HG03432 (cell line): ENCODE results near the gene GPR34.
A peak's percentile ranks its signal among the peaks of the same experiment; 100 is the strongest.
"Not testable (repeated sequence)": the region's sequence is repeated elsewhere in the genome, so short reads cannot be mapped to it uniquely, and the experiment has no call there.

Experiments used
- ATAC-seq: cut with Tn5 transposase; IDR thresholded peaks from one replicate; pipeline ENCODE4 v1.9.1; 2021; ENCODE audit warnings: mild to moderate bottlenecking, moderate library complexity; ENCODE audit not compliant: unreplicated experiment

GPR34 gene

DNA sequence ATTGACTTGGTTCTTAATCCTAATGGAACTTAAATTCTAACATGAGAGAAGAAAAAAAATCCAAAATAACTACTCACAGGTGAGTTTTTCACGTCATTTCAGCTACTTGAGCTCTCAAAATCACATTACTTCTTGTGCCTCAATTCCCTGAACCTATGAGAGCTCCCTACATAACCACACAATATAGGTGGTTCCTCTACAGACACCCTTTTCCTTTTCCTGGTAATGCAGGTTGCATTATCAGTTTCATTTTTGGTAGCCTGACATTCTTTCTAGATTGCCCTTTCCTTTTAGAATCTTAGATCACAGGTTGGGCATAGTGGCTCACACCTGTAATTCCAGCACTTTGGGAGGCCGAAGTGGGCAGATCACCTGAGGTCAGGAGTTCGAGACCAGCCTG, 4.3 kb downstream of the GPR34 start:
- no peak for ATAC-seq

DNA sequence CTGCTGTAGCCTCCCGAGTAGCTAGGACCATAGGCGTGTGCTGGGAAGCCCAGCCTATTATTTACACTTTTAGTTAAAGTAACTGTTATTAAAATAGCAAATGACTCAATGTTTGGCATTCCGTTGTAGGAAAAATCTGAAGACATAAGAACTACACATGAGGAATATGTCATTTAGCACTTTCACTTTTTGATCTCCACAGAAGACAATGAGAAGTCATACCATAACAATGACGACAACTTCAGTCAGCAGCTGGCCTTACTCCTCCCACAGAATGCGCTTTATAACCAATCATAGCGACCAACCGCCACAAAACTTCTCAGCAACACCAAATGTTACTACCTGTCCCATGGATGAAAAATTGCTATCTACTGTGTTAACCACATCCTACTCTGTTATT, 6.7 kb downstream of the GPR34 start:
- no peak for ATAC-seq

DNA sequence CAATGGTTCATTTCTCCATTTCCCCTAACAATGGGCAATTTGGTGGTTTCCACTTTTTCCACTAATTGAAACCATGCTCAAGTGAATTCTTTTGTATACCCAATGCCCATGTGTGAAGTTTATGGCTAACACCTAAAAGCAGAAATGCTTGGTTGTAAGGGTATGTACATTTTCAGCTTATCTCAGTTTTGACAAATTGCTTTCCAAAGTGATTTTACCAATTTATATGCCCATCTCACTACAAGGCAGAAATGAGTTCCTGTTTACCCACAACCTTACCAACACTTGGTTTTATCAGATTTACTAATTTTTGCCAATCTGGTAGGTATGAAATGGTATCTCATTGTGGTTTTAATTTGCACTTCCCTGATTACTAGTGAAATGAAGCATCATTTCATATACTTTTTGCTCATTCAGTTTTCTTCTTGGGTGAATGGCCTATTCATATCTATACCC, 14.8 kb downstream of the GPR34 start:
- ATAC-seq: no peak

DNA sequence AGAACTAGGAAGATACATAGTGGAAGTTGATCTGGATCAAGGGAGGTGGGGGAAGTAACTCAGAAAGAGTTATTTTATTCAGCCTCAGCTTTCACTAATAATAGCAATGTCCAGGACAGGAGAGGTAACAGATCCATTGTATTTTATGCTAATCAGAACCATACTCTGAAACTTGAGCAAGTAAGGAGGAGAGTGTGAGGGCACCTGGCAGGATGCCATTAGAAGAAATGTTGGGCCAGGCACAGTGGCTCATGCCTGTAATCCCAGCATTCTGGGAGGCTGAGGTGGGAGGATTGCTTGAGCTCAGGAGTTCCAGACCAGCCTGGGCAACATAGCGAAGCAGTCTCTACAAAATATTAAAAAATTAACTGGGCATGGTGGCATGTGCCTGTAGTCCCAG, 16.3 kb downstream of the GPR34 start:
- no peak for ATAC-seq

DNA sequence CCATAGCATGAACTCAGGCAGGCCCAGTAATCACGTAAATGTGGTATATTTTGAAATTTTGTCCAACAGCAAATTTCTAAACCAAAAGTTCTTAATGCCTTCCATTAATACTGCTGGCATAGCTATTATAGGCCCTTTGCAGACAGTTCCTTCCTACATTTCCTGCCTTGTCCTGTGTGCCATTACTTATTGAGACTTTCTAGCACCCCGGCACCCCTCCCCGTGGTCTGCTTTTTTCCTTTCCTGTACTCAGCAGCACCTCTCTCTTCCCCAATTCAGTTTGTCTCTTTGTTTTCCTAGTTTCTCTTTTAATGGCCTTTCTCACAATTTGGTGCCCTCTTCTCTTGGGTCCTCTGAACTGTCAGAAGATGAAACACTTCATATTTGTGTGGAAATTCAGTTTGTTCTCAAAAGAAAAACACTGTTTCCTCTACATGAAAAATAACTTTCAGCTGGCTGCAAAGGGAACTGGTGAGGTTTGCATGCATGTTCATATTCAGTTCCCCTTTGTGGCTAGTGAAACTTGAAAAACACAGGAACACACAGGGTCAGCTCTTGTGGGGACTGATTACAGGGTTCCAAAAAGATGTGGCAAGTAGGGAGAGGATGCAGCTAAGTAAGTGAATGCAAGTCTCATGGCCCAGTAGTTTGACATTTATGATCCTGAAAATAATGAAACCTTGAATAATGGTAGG, 17.1 kb downstream of the GPR34 start:
- ATAC-seq: peak; percentile 86

DNA sequence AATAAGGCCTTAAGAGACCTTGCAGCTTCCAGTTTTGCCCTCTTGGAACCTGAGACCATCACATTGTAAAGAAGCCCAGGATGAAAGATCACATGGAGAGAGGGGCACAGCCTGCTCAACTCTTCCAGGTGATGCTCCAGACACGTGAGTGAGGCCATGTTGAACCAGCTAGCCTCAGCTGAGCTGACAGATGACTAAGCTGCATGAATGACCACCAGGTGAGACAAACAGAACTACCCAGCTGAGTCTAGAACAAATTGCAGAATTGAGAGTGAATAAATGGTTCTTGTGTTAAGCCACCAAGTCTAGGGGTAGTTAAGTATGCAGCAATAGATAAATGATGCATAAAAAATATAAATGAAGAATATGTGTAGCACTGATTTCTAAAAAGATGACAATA, 18.4 kb downstream of the GPR34 start:
- ATAC-seq: no peak

DNA sequence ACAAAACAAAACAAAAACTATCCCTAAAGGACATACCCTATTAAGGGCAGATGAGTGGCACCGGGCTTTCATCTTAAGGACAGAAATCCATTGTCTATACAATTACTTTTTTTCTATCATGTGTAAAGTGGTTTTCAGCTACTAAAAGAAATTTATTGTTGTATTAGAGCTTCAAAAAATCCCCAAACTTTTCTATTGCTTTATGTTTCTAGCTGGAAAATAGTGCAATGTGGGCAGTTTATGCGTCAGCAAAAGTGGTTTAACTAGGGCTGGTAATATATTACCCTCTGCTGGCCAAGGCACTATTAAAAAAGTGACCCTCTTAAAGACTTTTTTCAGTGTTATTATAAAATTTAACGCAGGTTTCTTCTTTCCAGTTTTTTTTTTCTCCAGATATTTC, 19.7 kb downstream of the GPR34 start:
- no peak for ATAC-seq

DNA sequence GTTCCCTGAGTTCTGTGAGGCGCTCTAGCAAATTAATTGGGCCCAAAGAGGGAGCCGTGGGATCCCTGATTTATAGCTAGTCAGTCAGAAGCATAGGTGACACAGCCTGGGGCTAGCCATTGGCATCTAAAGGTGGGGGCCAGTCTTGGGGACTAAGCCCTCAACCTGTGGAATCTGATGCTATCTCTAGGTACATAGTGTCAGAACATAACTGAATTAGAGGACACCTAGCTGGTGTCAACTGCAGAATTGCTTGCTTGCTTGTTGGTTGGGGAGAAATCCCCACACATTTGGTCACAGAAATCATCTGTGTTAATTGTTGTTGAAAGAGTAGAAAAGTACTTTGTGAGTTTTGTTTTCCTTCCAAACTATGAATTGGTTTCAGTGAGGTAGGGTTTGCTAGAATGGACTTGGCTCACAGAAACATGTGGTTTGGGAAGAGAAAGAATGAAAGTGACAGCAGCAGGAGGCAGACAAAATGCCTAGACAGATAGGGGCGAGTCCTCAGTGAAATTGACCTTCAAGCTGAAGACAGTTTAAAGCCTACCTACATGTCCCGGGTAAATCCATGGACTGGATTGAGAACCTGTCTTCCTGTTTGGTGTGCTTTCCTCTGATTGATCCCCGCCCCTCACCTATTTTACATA, 22.4 kb downstream of the GPR34 start:
- no peak for ATAC-seq

DNA sequence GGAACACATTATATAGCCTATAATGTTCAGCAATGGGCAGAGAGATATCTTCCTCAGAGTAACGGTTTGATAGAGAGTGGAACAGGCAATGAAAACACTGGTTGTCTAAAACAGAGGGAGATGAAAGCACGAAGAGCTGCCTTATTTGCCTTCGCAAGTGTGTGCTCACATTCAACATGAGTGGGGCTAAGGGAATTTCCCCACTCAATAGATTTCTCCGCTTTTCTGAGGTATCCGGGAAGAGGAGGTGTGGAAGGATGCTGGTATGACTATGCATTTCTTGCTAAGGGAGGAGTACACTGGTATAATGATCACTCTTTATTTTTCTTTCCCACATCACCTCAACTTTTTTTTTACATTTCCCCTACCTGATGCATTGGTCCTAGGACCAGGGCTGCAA, 27.4 kb downstream of the GPR34 start:
- no peak for ATAC-seq

DNA sequence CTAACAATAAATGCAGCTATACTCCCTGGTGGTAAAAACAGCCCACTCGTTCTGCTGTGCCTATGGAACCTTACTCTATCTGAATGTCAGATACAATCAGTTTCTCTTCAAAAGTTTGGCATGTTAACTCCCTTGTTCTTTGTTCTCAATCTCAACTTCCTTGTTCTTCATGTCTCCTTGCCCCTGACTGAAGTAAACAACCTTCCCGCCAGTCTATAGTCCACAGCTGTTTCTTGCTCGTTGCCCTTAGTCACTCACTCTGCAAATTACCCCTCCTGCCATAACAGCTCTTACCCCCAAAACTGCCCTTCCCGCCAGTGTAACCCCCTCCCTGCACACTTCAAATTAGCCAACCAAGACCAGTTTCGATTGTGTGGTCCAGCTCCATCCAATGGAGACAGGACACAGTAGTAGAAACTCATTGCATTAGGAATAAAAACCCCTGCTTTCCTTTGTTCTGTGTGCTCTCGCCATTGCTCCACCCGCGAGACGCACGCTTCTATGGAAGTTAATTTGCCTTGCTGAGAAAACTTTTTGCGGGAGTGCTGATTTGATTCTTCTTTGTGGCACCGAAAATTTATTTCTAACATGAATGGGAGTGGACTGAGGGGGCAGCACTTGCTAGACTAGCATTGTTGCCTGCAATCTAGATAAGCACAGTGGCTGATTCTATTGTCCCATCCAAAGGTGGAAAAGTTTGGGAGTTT, 28.1 kb downstream of the GPR34 start:
- no peak for ATAC-seq

DNA sequence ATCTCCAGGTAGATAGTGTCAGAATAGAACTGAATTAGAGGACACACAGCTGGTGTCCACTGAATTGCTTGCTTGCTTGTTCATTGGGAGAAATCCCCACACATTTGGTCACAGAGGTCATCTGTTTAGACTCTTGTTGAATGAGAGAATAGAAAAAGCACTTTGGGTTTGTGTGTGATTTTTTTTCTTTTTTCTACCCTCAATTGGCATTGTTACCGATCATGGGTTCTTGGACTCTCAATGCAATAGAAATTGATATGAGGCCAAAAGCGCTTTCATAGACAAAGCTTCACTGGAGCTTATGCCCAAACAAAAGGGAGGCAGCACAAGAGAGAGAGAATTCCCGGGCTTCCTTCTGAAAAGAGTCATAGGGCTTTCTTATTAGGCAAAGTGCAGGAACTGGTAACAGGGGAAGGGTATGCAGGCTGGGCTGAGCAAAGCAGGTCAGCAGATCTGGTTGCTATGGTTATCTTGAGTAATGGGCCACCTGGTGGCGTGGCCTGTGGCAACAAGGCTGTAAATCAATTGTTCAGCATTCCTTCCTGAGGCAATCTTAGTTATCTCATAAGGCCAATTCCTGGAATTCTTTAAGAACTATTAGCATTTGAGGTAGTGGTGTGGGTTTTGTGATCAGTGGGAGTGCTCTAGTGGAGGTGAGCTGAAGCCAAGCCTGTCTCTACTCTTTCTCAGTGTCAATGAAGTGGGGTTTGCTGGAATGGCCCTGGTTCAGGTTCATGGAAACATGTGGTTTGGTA, 29.9 kb downstream of the GPR34 start:
- no peak for ATAC-seq

DNA sequence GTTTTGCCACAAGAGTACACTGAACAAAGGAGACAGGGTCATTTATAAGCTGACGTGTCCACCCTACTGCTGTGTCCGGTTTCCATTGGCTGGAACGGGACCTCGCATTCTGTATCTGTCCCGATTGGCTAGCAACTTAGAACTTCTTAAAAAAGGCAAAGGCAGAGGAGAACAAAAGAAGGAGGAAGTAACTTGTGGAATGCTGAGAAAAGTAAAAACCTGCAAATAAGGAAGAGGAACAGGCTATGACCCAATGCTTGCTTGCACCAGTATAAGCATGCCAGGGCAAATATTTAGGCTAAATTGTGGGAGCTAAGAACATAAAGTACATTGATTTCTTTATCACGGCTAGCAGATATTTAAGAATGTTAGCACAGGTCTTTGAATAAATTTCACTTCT, 30.8 kb downstream of the GPR34 start:
- not testable (repeated sequence) for ATAC-seq

DNA sequence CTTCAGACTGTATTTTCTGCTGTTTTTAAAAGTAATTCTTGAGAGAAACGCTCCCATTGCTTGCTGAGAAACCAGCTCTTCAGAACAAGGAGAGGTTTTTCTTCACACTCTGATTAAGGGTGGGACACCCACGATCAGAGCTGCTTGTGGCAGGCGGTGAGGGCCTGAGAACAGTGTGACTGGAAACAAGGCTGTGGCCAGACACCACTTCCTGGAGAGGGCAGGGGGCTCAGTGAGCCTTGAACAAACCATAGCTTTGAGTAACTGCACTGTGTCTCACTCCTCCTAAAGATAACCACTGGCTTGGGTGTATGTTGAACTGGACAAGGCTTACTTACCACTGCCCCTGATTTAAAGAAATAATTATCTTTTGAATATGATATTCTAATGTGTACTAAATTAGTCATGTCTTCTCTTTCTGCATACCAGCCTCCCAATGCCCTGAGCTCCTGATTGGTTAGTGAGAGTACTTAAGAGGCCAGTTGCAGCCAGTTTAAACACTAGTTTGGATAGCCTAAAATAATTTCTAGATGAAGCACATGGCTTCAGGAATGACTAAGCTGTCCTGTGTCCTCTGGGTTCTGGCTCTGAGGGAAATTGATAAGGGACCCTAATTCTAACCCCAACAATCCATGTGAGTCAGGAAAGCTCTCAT, 31.5 kb downstream of the GPR34 start:
- peak; percentile 87 for ATAC-seq

DNA sequence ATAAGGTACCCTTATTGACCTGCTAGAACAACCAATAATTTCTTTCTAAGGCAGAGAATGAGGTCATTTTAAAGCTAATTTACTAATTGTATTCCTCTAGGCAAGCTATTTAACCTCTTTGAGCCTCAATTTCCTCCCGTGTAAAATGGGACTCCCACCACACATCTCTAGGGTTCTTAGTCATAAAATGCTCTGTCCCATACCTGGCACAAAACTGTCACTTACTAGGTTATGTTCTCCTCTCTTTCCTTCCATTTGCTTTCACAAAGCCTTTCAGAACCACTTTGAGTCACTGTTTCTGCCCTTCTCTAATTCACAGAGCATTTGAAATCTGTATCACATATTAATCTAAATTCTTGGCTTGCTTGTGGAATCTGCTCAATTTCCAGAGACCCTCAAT, 32.8 kb downstream of the GPR34 start:
- ATAC-seq: no peak

DNA sequence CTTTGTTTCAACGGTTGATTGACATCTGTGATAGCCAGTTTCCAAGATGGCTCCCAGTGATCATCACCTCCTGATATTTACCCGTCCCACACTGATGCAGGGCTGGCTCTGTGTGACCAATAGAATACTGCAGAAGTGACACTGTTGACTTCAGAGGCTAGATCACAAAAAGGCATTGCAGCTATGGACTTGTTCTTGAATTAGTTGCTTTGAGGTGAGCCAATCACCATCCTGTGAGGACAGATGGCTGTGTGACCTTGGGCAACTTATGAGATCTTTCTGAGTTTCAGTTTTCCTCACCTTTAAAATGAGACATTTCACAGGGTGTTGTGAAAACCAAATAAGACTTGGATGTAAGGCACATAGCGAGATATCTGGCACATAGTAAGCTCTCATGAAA, 33.4 kb downstream of the GPR34 start:
- no peak for ATAC-seq

DNA sequence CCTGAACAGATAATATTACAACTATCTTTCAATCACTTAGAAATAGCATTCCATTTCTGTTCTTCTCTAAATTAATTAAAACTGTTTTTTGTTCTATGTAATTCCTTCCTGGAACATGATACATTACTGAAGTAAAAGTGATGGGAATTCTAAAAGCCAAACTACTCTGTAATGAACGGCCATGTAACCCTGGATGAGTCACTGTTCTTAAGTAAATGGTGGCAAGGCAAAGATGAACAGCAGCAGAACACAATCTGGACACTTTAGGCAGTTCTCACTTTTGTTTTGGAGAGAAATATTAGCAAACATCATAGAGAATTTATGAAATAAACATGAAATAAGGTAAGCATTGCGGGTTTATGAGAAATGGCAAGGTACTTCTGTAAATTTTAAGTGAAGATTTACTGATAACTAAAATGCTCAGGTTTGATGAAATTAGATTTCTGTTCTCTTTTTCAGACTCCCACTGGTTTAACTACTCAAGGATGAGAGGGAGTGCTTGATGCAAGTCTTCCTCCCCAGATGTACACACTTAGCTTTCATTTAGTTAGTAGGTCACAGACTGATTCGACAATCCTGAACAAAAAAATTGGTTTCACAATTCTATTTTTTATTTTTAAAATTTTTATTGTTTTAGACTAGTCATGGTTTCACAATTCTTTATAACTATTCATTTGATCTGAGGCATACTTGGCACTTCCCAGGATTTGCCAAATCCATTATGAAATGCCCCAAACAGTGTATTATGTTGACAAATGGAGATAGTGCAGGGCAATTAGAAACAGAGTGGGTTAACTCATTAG, 34.2 kb downstream of the GPR34 start:
- no peak for ATAC-seq

DNA sequence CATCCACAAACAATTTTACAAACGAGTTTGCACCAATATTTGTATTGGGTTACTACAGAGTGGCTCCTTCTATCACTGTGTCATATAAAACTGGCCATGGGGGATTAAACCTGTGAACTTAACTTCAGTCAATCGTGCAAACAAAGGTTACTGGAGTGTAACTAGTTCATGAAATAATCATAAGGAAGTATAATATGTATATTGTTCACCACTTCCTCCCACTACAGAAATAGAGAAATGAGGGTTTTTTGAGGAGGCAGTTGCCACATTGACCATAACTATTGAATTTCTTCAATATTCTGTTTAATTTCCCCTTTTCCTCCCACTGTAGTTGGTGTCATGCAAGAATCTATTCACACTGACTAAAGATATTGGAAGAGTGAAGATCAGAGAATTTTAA, 35.1 kb downstream of the GPR34 start, which contains the start of gene GPR82:
Gene GPR82, plus strand, starts transcription at position 356 of the 400 bp plus-strand sequence. CDS start 2,846 bp downstream, outside the sequence.
- ATAC-seq: no peak

DNA sequence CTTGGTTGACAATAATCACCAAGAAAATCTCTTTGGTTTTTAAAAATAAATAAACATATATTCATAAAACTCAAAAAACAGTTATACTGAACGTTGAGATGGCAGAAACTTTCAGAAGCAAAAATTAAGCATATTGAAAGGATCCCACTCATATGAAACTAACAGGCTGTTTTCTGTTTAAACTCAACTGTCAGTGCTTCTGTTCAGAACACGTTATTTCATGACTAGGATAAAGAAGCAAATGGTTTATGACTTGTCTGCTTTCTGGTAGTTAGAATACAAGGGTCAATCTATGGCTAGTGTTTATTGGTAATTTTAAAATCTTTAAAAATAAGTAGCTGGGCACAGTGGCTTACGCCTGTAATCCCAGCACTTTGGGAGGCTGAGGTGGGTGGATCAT, 39.4 kb downstream of the GPR34 start:
- no peak for ATAC-seq

DNA sequence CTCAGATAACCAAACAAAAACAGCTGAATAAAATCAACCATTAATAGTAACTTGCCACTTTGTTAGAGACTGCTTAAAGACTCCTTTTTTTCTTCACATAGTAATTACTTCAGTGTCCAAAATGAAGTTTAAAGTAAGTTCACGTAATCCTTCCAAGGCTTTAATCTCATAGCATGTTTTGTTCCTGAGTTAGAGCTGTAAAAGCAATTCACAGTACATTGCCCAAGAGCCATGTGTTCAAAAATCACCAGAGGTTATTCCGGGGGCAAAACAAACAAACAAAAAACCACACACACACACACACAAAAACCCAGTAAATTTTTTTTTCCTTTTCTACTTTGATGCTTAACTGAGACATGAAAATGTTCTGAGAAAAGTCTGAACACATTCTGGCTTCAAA, 41.3 kb downstream of the GPR34 start:
- no peak for ATAC-seq

DNA sequence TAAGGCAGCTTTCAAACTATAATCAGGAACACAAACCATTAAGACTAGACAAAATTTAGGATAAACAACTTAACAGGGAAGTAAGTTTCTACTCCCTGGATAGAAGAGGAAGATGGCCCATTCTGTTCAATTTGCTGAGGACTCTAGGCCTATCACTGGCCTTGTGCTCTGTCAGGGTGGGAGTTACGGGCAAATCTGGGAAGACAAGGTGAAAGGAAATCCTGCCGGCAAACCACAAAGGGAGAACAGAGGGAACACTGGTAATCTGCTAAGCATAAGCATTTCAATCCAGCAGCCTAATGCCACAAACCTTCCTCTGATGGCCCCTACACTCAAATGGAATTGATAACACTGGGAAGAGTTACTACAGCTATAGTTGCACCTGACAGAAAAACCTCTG, 43.5 kb downstream of the GPR34 start:
- ATAC-seq: no peak
